ENCODE data around the gene SRSF3. TPM values are rescaled to one million over a fixed set of nuclear protein-coding genes. Genes with fewer than 3 reads are reported as not detected.

The SRSF3 gene
- total and polyA plus RNA-seq, 9 of the 15 experiments (the other 6 are each of a cell fraction or from before 2014, with no cell fraction given), result 337 to 1,200 (median 518) TPM

GRCh38 chr6:36598739-36599318, 4.7 kb downstream of the SRSF3 start:
- DNase-seq (ENCODE audit: extremely low read depth in 1 of 4, low spot score in 3 of 4) (no peak), ATAC-seq (no peak), FAIRE-seq (no peak)
- H2AFZ ChIP-seq (ENCODE audit: low read depth, low read length), result no peak overlapping the region
- no TSS peak for BruUV-seq (replicated peaks)
- H3K27ac ChIP-seq (ENCODE audit: extremely low read depth, low read depth, low read length), result no peak overlapping the region
- H3K4me2 ChIP-seq (ENCODE audit: insufficient read depth, low read length), result peak overlapping the region; percentile 44
- peak overlapping the region; percentile 53 to 92; a peak in 3 of 4 replicates for H3K9ac ChIP-seq (ENCODE audit: insufficient read depth in 1 of 2, low read depth in 2 of 2, low read length in 2 of 2)
- ChIA-PET CTCF (ENCODE audit: low intra/inter-chr PET ratio) (no interaction called here), POLR2A (interaction anchor here (0.6 to 9.8 kb wide), 16 partner anchors 10 to 368 kb away, joined by 3 to 239 read pairs (median 4); partner anchors contain the start of gene CDKN1A)
- H3K36me3 ChIP-seq (ENCODE audit: control insufficient read depth, insufficient read depth, low read length), result peaks cover 89% of the 10 kb centered on the region
- H3K79me2 ChIP-seq (ENCODE audit: control insufficient read depth, insufficient read depth, low read length), result peaks cover 99% of the 10 kb centered on the region
- H3K9me3 ChIP-seq (replicated peaks; ENCODE audit: control insufficient read depth, insufficient read depth, low read depth, low read length), result no peaks in the 10 kb centered on the region; the same call in 1 of the 2 replicates
- peak overlapping the region; percentile 20; the same call in 1 of the 2 replicates for H3K4me3 ChIP-seq
- 84% methylated on average over 11 of the region's 11 CpGs for WGBS (ENCODE audit: insufficient coverage, low coverage, missing lambda C conversion rate)
- H3K27me3 ChIP-seq (ENCODE audit: control insufficient read depth in 2 of 2, insufficient read depth in 2 of 2, low read length in 2 of 2), result no peaks in the 10 kb centered on the region
- H3K9me1 ChIP-seq (ENCODE audit: control insufficient read depth, insufficient read depth, low read length), result peaks cover 18% of the 10 kb centered on the region
- H4K20me1 ChIP-seq (replicated peaks; ENCODE audit: control insufficient read depth, insufficient read depth, low read length), result peaks cover 72% of the 10 kb centered on the region
- peaks cover 15 to 34% of the 10 kb centered on the region in 2 experiments; a peak in 4 of 5 replicates for H3K4me1 ChIP-seq (replicated peaks in 1 of 2; ENCODE audit: control insufficient read depth in 2 of 2, insufficient read depth in 2 of 2, low read length in 2 of 2)
- in situ Hi-C loops (cut with MboI) (no loop called here), intact Hi-C loops (cut with micrococcal nuclease) (no loop called here)
- no peak for TF ChIP-seq FIP1L1 (IDR thresholded peaks at IDR 0.05; ENCODE audit: low read depth, low read length, poor library complexity, severe bottlenecking)
- TF ChIP-seq FOXK1 (CRISPR knock-in tag; IDR thresholded peaks at IDR 0.05; ENCODE audit: borderline replicate concordance), result 0 out of 2 replicates have a peak, but pooled peaks have one; percentile 28
- no peak for TF ChIP-seq ZNF217 (CRISPR knock-in tag; IDR thresholded peaks at IDR 0.05)
- TF ChIP-seq, protein P1, sequence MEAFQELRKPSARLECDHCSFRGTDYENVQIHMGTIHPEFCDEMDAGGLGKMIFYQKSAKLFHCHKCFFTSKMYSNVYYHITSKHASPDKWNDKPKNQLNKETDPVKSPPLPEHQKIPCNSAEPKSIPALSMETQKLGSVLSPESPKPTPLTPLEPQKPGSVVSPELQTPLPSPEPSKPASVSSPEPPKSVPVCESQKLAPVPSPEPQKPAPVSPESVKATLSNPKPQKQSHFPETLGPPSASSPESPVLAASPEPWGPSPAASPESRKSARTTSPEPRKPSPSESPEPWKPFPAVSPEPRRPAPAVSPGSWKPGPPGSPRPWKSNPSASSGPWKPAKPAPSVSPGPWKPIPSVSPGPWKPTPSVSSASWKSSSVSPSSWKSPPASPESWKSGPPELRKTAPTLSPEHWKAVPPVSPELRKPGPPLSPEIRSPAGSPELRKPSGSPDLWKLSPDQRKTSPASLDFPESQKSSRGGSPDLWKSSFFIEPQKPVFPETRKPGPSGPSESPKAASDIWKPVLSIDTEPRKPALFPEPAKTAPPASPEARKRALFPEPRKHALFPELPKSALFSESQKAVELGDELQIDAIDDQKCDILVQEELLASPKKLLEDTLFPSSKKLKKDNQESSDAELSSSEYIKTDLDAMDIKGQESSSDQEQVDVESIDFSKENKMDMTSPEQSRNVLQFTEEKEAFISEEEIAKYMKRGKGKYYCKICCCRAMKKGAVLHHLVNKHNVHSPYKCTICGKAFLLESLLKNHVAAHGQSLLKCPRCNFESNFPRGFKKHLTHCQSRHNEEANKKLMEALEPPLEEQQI (IDR thresholded peaks at IDR 0.05), result no peak
- TF ChIP-seq, protein P2, sequence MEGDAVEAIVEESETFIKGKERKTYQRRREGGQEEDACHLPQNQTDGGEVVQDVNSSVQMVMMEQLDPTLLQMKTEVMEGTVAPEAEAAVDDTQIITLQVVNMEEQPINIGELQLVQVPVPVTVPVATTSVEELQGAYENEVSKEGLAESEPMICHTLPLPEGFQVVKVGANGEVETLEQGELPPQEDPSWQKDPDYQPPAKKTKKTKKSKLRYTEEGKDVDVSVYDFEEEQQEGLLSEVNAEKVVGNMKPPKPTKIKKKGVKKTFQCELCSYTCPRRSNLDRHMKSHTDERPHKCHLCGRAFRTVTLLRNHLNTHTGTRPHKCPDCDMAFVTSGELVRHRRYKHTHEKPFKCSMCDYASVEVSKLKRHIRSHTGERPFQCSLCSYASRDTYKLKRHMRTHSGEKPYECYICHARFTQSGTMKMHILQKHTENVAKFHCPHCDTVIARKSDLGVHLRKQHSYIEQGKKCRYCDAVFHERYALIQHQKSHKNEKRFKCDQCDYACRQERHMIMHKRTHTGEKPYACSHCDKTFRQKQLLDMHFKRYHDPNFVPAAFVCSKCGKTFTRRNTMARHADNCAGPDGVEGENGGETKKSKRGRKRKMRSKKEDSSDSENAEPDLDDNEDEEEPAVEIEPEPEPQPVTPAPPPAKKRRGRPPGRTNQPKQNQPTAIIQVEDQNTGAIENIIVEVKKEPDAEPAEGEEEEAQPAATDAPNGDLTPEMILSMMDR (IDR thresholded peaks at IDR 0.05 in 2 of 3, conservative IDR thresholded peaks at IDR 0.05 in 1 of 3; ENCODE audit: insufficient read depth in 2 of 3, low read depth in 1 of 3, low read length in 3 of 3), result no peak
- TF ChIP-seq TOE1 (IDR thresholded peaks at IDR 0.05; ENCODE audit: borderline replicate concordance), result no peak
- no peak for TF ChIP-seq TOE1 (CRISPR knock-in tag; IDR thresholded peaks at IDR 0.05; ENCODE audit: borderline replicate concordance, low read depth)
- no peak for TF ChIP-seq L3MBTL2 (IDR thresholded peaks at IDR 0.05)
- TF ChIP-seq FOSL1 (tag; conservative IDR thresholded peaks at IDR 0.05), result no peak
- 0 out of 2 replicates have a peak, but pooled peaks have one; percentile 6 for TF ChIP-seq RBFOX2 (IDR thresholded peaks at IDR 0.05; ENCODE audit: low read depth, low read length)
- no peak for TF ChIP-seq ZNF347 (CRISPR knock-in tag; IDR thresholded peaks at IDR 0.05; ENCODE audit: low read depth)
- TF ChIP-seq PHF20 (IDR thresholded peaks at IDR 0.05; ENCODE audit: partially characterized antibody), result no peak
- no peak for TF ChIP-seq ATF1 (CRISPR knock-in tag; IDR thresholded peaks at IDR 0.05)
- TF ChIP-seq ATF1 (tag; IDR thresholded peaks at IDR 0.05), result 0 out of 2 replicates have a peak, but pooled peaks have one; percentile 8
- no peak for TF ChIP-seq ZKSCAN3 (CRISPR knock-in tag; IDR thresholded peaks at IDR 0.05)
- no peak for TF ChIP-seq VEZF1 (CRISPR knock-in tag; IDR thresholded peaks at IDR 0.05)
- TF ChIP-seq MED1 (CRISPR knock-in tag; IDR thresholded peaks at IDR 0.05; ENCODE audit: borderline replicate concordance), result no peak
- TF ChIP-seq ZBTB1 (CRISPR knock-in tag; IDR thresholded peaks at IDR 0.05; ENCODE audit: borderline replicate concordance, low read depth), result no peak
